GM21825 (cell line): ENCODE results near the gene B3GNT4.
"Not testable (repeated sequence)": the region's sequence is repeated elsewhere in the genome, so short reads cannot be mapped to it uniquely, and the experiment has no call there.

Experiments
- ATAC-seq: cut with Tn5 transposase; IDR thresholded peaks from one replicate; pipeline ENCODE4 v1.9.1; 2021; ENCODE audit warnings: mild to moderate bottlenecking, moderate library complexity; ENCODE audit not compliant: unreplicated experiment

The B3GNT4 gene

GRCh38 chr12:122187466-122187865 lies 16.0 kb upstream of the B3GNT4 start:
- ATAC-seq: no peak

DNA sequence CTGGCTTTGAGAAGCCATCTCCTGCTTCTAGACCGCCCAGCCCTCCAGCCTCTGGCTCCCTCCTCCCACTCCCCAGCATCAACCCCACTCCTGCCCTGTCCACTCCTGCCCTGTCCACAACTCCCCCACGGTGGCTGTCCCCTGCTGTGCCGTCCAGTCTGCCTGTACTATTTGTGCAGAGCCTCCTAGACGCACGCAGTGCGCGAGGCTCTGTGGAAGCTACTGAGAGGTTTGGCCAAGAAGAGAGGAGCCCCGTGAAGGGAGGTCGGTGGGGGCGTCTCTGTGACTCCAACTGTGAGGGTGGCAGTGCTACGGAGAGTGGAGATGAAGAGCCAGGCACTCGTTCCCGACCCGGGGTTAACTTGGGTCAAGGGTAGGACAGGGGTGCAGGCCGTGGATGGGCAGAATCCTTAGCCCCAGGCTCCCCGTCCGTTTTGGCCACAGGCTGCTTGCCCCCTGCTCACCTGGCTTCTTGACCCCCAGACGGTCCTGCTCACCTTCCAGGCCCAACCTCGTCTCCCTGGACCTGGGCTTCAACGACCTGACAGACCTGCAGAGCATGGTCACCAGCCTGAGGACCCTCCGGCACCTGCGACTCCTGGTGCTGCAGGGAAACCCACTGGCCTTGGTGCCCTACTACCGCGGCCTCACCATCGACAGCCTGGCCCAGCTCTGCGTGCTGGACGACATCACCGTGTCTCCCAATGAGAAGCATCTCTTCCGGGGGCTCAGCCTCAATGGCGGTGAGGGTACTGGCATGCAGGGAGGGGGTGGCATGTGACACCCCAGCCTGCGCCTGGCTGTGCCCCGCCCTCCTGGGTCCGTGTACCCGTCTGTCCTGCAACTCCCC lies 13.7 kb upstream of the B3GNT4 start:
- ATAC-seq: no peak

- ATAC-seq: no peak
Observed at GRCh38 chr12:122190842-122191668, 12.5 kb upstream of the B3GNT4 start.

DNA sequence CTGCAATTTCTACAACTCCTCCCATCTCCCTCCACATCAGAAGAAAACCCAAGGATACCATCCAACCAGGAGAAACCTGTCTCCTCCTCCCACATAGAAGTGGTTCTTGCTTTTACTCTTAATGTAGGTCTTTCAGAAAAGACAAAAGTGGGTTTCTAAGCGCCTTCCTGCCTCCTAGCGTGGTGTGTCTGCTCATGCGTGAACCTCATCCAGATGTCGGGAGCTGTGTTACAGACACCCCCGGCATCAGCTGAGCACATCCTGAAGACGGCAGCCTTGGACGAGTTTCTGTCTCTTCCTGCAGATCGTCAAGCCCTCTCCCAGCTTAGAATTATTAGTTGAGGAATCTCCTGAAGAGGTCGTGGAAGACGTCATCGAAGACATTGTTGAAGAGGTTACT lies 11.1 kb upstream of the B3GNT4 start:
- ATAC-seq: no peak

- ATAC-seq: no peak
Observed at GRCh38 chr12:122194804-122195203, 8.7 kb upstream of the B3GNT4 start.

- no peak for ATAC-seq
Observed at GRCh38 chr12:122195405-122195804, 8.1 kb upstream of the B3GNT4 start.

- ATAC-seq: no peak
Observed at GRCh38 chr12:122197612-122197966, 5.9 kb upstream of the B3GNT4 start.

DNA sequence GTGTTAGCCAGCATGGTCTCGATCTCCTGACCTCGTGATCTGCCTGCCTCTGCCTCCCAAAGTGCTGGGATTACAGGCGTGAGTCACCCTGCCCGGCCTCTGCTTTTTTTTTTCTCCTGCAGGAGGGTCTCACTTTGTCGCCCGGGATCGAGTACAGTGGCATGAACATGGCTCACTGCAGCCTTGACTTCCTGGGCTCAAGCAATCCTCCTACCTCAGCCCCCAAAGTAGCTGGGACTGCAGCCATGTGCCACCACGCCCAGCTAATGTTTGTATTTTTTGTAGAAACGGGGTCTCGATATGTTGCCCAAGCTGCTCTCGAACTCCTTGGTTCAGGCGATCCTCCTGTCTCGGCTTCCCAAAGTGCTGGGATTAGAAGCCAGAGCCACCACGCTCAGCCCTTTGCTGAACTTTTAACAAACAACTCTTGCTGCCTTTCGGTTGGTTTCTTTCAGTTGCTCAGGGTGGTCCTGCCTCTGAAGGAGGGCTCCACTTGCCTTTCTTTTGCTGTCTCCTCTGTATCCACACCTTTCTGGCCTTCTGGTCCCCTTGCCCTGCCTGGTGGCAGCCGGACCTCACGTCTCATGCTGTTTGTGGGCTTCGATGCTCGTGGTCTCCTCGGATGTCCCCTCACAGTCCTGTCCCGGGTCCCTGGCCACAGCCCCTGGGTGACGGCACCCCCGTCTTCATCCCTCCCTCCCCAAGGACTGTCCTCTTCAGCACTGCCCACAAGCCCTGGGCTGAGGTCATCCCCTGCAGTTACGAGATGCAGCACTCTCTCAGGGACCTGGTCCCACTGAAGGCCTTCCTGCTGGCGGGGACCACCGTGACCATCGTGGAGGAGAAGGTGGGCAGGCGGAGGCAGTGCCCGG lies 3.8 kb upstream of the B3GNT4 start:
- ATAC-seq: no peak

GRCh38 chr12:122200541-122201175 lies 2.9 kb upstream of the B3GNT4 start:
- no peak for ATAC-seq

DNA sequence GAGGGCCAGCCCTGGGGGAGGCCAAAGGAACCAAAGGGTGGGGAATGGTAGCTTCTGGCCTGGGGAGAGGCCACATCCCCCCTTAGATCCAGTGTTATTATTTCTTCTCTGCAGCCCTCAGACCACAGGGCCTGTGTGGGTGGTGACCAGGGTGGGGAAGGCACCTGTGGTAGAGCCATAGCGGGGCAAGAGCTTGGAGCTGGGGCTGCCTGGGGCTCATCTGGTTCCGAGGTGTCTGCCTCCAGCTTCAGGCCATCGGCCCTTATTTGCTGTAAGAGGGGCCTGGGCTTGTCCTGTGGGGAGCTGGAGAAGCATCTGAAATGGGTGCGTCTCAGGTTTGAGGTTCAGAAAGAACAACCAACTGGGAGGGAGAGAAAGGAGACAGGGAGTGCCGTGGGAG lies 2.1 kb upstream of the B3GNT4 start:
- ATAC-seq: no peak

GRCh38 chr12:122202017-122202416 lies 1.5 kb upstream of the B3GNT4 start:
- no peak for ATAC-seq

- ATAC-seq: not testable (repeated sequence)
Observed at GRCh38 chr12:122202811-122203210, 698 bp upstream of the B3GNT4 start.

DNA sequence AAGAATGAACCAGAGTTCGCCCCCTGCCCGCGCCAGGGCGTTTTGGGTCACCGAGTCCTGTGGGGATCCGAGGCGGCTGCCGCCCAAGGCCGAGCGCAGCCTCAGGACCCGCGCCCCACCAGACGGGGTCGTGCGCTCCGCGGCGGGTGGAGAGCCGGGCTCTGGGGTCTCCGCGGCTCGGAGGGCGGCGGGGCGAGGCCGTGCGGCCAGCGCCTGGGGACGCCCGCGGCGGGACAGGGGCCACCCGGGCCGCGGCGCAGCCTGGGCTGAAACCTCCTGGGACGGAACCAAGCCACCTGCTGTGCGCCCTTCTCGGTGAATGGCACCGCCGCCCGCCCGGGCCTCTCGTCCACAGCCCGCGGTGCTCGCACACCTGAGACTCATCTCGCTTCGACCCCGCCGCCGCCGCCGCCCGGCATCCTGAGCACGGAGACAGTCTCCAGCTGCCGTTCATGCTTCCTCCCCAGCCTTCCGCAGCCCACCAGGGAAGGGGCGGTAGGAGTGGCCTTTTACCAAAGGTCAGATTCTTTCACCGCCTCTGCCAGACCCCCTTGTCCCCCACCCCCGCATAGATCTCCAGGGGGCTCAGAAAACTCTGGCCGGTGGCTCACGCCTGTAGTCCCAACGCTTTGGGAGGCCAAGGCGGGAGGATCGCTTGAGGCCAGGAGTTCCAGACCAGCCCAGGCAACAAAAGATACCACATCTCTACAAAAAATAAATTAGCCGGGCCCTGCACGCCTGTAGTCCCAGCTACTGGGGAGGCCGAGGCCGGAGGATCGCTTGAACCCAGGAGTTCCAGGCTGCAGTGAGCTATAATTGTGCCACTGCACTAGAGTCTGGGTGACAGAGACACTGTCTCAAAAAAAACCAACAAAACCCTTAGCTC lies 901 bp downstream of the B3GNT4 start:
- no peak for ATAC-seq

DNA sequence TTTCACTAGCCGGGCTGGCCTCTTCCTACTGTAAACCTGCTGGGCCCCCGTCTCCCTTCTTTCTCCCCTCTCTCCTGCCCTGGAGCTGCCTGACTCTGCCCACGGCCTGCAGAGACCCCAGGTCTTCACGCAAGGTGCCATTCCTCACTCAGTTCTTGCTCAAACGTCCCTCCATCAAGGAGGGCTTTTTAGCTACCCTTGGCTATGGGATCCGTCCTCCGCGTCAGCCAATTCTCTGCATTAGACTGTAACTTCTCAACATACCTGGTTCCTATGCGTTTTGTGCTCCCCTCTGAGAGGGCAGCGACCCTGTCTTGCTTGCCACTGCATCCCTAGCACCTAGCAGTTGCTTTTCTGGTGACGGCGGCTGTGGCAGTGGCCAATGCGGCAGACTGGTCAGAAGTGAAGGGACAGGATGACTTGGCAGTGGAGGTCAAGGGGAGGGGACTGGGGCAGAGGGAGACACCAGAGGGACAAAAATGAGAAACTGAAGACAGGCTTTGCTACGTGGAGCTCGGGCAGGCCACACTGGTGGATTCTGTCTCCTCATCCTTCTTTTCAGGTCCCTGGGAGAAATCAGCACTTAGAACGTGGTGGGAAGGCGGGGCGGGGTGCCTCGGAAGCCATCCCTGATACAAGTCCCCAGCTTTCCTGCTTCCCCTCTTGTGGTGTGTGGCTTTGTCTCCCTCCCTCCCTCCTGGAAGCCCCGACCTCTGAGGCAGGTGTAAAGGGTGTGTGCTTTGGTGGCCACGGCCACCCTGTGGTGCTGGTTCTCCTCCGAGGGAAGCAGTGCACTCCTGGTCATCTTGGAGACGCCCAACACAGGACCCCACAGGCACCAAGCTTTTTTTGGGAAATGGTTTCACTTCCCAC lies 1.8 kb downstream of the B3GNT4 start:
- no peak for ATAC-seq

- no peak for ATAC-seq
Observed at GRCh38 chr12:122206111-122206881, 2.8 kb downstream of the B3GNT4 start.

GRCh38 chr12:122206976-122207375 lies 3.5 kb downstream of the B3GNT4 start:
- no peak for ATAC-seq

- no peak for ATAC-seq
Observed at GRCh38 chr12:122207391-122207790, 3.9 kb downstream of the B3GNT4 start.
